HK-2 (cell line): Measurements from ENCODE around the gene YKT6.
"Not testable (repeated sequence)": the region's sequence is repeated elsewhere in the genome, so short reads cannot be mapped to it uniquely, and the experiment has no call there.

Experiments used
- DNase-seq: peaks from one replicate; pipeline ENCODE4 v3.0.0-alpha.2; 2018; ENCODE audit not compliant: unreplicated experiment

YKT6 gene

GRCh38 chr7:44172352-44172751, 28.4 kb upstream of the YKT6 start:
- DNase-seq = no peak

GRCh38 chr7:44172803-44173424, 27.9 kb upstream of the YKT6 start:
- peak; percentile 56 for DNase-seq

GRCh38 chr7:44173911-44174693, 26.7 kb upstream of the YKT6 start:
- DNase-seq = no peak

- DNase-seq = not testable (repeated sequence)
Observed at GRCh38 chr7:44174694-44174948, 26.2 kb upstream of the YKT6 start.

- no peak for DNase-seq
Observed at GRCh38 chr7:44175730-44176129, 25.0 kb upstream of the YKT6 start.

GRCh38 chr7:44176486-44176885, 24.3 kb upstream of the YKT6 start:
- DNase-seq = no peak

GRCh38 chr7:44177570-44178131, 23.1 kb upstream of the YKT6 start:
- DNase-seq = no peak

- no peak for DNase-seq
Observed at GRCh38 chr7:44180631-44181030, 20.1 kb upstream of the YKT6 start.

- no peak for DNase-seq
Observed at GRCh38 chr7:44182827-44183226, 18.0 kb upstream of the YKT6 start.

GRCh38 chr7:44183386-44183785, 17.4 kb upstream of the YKT6 start:
- DNase-seq = no peak

GRCh38 chr7:44184206-44184872, 16.4 kb upstream of the YKT6 start:
- peak; percentile 71 for DNase-seq

- no peak for DNase-seq
Observed at GRCh38 chr7:44184873-44185446, 15.8 kb upstream of the YKT6 start.

- no peak for DNase-seq
Observed at GRCh38 chr7:44185729-44186128, 15.0 kb upstream of the YKT6 start.

GRCh38 chr7:44186736-44187135, 14.0 kb upstream of the YKT6 start:
- DNase-seq = no peak

GRCh38 chr7:44187636-44188416, 13.0 kb upstream of the YKT6 start:
- DNase-seq = no peak

- no peak for DNase-seq
Observed at GRCh38 chr7:44188480-44189225, 12.1 kb upstream of the YKT6 start.

GRCh38 chr7:44189286-44189992, 11.3 kb upstream of the YKT6 start, which contains the start of gene GCK:
TSS of gene GCK (minus strand) at chr7:44189439. CDS start at chr7:44188953, 486 bp downstream.
- no peak for DNase-seq

GRCh38 chr7:44189993-44190872, 10.5 kb upstream of the YKT6 start:
- DNase-seq = no peak

- no peak for DNase-seq
Observed at GRCh38 chr7:44191171-44191570, 9.6 kb upstream of the YKT6 start.
